ENCODE data around the gene CDC34.

Gene CDC34

DNA sequence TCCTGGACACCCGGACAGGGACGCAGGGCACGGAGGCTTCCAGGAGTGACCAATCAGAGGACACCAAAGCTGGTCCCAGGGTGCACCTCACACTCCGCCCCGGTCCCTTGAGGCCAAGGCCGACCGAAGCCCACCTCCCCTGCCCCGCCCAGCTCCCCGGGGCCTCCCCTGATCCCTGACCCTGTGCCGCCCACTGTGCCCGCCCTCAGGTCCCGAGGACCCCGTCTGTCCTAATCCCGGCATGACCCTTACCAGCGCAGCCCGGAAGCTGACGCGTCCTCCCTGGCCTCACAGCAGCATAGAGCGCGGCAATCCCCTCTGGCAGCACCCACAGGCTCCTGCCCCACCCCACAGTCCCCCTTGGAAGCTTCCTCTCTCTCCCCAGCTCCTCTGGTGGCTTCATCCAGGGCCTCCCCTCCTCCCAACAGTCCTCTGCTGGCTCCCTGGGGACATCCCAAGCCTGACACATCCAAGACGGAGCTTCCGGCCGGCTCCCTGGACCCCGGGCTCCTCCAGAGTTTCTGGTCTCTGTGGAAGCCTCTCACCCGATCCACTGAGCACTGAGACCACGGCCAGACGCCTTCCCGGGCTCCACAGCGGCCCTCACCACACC is 7.4 kb upstream of the CDC34 start:
- no peak for DNase-seq

GRCh38 chr19:525029-525428 is 6.5 kb upstream of the CDC34 start:
- DNase-seq: no peak

DNA sequence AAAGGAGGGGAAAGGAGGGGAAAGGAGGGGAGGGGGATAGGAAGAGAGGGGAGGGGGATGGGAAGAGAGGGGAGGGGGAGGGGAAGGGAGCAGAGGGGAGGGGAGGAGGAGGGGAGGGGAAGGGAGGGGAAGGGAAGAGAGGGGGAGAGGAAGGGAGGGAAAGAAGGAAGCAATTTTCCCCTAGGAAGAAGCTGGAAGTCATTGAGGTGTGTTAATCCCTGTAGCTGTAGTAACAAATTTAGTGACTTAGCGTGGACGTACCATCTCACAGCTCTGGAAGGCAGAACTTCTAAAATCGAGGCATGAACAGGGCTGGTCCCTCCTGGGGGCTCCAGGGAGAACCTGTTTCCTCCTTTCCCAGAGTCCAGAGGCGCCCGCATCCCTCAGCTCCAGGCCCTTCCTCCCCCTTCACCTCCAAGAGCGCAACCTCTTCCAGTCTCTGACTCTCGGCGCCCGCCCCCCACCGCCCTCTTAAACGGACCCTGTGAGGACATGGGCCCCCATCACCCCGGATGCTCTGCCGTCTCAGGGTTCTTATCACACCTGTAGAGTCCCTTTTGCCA is 5.6 kb upstream of the CDC34 start:
- DNase-seq: no peak

- DNase-seq: no peak
These were observed 1.2 kb upstream of the CDC34 start for GRCh38 chr19:530134-531008.

DNA sequence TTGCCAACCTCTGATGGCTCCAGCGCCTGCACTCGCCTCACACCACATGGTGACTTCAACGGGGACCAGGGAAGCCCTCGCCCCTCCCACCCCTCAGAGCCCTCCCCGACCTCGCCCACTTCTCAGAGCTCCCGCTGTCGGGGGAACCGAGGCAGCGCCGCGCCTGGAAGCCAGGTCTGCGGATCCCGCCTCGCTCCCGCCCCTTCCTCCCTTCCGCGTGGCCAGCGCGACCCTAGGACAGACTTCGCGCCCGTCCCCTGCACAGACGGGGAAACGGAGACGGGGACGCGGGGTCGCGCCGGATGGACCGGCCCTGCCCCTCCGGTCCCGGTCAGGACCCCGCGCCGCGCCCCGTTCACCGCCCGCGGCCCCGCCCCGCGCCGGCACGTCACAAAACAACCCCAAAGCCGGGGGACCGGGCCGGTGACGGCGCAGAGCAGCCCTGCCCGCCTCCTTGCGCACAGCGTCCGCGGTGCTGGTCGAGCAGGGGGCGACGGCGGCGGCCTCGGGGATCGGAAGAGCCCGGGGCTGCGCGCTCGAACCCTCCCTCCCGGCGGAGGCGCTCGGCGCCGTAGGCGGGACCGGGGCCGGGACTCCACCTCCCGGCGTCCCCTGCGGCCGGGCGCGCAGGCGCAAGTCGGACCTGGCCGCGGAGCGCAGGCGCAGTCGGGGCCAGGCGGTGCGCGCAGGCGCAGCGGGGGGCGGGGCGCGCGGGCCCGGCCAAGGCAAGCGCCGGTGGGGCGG is 379 bp upstream of the CDC34 start:
- DNase-seq: peak; percentile 87

- DNase-seq: no peak
These were observed 1.2 kb downstream of the CDC34 start for GRCh38 chr19:532561-533363.

DNA sequence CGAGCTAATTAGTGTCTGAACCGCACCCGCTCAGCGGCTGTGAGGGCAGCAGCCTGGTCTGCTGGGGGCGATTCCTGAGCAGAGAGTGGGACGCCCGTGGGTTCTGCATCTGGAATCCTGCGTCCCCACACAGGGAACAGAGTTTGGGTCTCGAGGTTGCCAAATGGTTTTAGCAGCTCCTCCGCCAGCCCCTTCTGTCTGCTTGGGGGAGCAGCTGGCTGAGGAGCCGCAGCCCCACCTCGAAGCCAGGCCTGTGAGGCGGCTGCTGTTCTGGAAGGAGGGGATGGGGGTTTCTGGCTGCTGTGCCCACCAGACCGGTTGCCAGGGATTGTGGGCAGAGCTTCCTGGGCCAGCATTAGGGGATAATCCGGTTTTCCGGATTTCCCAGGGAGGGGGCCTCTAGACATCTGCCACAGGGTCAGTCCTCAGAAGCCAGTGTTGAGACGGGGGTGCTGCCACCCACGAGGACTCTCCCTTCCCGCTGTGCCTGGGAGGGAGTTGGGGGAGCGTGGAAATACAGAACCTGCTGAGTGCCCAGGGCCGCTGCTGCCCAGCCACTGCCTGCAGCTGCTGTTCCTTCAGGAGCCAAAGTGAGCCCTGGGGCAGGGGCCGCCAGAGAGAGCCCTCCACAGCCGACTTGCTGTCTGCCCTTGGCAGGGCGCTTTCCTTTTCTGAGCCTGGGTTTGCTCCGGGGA is 2.0 kb downstream of the CDC34 start:
- no peak for DNase-seq

- no peak for DNase-seq
These were observed 2.5 kb downstream of the CDC34 start for GRCh38 chr19:534088-534487.

DNA sequence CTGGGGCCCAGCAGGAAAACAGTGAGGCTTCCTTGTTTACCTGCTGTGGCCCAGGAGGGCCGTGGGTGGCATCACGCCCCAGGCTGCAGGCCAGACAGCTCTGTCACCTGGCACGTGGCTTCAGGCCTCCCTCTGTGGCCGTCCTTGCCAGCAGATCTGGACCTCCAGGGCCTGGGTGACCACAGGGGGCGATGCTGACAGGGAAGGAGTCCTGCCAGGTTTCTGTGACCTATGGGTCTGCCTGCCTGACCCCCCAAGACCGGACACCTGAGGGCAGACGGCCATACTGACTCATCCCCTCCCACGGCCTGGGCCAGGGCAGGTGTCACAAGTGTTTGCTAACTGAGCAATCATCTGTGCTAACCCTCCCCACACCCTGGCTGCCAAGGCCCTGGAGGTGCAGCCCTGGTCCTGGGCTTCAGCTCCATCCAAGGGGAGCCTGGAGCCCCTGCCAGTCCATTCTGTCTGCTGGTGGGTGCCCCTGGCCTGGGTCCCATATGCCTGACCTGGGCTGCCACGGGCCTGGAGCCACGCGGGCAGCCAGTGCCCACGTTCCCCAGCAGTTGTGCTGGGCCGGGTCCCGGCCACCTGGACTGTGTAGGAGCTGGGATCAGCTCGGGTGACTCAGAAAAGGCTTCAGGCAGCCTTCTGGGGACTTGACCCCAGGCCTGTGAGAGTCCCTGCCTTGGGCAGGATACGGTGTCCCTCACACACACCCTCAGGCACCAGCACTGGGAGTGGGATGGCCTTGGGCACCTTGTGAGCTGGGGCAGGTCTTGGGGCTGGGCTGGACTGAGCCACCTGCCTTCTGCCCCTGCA is 3.7 kb downstream of the CDC34 start:
- no peak for DNase-seq

- no peak for DNase-seq
These were observed 4.7 kb downstream of the CDC34 start for GRCh38 chr19:536031-536880.

- no peak for DNase-seq
These were observed 5.4 kb downstream of the CDC34 start for GRCh38 chr19:536881-537404.

DNA sequence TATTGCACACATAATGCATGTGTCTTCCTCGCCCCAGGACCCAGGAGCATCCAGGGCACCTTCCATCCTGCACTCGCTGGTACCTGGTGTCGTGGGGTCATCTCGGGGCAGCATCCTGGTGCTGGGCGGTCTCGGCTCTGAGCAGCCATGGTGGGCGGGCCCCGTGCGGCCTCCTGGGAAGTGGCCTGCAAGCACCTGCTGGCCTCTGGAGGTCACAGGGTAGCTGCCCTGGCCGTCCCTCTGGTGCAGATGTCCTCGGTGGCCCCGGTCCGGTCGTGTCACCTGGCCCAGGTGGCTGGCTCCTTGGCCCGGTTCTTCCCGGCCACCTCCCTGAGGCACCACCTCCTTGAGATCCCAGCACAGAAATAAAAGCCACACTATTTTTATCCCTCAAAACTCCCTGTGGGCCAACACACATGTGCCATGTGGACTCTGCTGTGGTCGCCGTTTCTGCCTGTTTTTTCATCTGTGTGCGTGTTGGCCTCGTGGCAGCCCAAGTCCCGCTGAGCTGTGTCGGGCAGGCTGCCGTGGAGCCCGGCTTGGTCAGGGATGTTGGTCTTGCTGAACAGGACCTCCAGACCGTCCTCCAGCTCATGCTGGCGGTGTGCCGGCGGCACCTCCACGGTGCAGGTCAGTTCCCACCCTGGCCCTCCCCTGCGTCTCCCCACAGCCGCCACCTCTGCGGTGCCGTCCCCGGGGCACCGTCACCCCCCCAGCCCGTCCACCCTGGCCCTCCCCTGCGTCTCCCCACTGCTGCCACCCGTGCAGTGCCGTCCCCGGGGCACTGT is 7.3 kb downstream of the CDC34 start:
- no peak for DNase-seq

DNA sequence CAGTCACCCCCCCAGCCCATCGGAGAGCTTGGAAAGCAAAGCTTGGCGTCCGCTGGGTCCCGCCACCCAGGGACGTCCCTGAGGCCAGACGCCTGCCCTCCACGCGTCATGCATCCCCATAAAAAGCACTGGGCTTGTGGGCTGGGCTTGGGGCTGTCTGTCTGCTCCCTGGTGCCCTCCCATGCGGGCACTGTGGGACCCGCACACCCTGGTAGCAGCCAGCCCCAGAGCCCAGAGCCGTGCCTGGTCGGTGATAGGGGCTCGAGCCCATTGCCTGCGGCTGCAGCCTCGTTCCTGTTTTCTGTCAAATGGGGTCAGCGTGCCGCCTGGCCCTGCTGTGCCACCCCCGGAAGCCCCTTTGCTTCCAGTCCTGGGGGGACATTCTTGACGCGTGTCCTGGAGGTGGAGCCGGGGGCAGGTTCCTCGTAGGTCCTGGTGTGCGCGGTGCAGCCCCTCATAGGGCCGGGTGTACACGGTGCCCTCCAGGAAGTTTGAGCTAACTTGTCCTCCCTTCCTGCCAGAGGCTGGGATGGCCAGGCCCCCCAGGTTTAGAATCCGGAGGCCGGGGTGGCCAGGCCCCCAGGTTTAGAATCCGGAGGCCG is 8.0 kb downstream of the CDC34 start:
- no peak for DNase-seq

- DNase-seq: no peak
These were observed 9.5 kb downstream of the CDC34 start for GRCh38 chr19:540867-541637.

DNA sequence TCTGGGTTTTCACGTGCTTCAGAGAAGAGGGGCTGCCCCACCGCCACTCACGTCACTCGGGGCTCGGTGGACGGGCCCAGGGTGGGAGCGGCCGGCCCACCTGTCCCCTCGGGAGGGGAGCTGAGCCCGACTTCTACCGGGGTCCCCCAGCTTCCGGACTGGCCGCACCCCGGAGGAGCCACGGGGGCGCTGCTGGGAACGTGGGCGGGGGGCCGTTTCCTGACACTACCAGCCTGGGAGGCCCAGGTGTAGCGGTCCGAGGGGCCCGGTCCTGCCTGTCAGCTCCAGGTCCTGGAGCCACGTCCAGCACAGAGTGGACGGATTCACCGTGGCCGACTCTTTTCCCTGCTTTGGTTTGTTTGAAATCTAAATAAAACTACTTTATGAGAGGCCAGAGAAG is 10.1 kb downstream of the CDC34 start:
- no peak for DNase-seq

DNA sequence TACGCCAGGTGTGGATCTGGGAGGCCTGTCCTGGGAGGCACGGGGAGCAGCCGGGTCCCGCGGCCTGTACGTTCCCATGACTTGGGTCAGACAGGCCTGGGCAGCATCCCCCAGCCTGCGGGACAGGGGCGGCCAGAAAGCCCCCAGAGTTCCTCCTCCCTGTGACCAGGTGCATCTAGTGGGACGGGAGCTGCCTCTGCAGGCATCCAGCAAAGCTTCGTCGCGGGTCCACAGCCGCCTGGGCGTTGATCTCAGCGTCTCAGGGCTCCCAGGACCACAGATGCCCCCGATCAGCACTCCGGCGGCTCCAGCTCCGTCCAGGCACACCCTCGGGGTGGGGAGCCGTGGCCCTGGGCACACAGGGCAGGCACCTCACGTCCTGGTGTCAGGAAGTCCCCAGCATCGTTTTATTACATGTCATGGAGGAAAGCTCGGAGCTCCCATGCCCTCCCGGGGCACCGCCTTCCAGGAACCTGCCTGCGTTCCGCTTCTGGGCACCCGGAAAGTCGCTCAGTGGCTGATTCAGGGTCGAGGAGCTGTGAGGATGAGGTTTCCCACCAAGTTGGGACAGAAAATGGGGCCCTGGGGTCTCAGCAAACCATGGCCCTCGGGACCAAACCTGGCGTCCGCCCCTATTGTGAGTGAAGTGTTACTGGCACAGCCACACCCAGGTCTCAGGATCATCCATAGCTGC is 10.8 kb downstream of the CDC34 start:
- no peak for DNase-seq
